ENCODE data around the gene SAMD11.

SAMD11 gene

DNA sequence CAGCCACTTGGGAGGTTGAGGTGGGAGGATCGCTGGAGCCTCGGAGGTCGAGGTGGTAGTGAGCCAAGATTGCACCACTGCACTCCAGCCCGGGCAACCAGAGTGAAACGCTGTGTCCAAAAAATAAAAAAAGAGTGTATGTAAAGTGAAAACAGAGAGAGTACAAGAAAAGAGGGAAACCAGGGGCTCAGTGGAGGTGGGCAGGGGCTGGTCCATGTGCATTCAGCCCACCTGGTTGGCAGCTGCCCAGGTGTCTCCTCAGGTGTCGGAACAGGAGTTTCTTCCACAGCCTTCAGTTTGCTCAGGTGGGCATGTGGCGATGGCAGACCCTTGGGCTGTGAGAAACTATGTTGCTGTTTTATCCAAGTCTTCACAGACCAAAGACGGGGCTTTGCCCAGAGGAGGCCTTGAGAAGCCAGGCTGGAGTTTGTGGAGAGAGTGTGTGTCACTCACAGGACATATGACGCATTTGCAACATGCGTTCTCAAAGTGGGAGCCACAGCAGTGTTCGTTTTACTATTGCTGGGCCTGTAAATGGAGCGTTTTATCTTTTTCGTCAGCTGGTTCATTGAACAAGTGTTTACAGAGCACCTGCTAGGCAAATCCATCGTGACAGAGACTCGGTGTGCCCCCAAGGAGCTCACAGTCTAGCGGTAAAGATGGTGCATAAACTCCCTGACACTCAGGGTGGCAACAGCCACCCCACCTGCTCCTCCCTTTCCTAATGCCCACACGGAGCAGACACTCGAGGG, 22.4 kb upstream of the SAMD11 start:
- Histone ChIP-seq H3K9me2 (replicated peaks; ENCODE audit: control insufficient read depth, low read length) (no peaks in the 10 kb centered on the region), H3K27me3 (ENCODE audit: control insufficient read depth, low read length) (peaks cover 29% of the 10 kb centered on the region), H3K36me3 (ENCODE audit: control insufficient read depth, low read length) (no peaks in the 10 kb centered on the region), H3K4me3 (ENCODE audit: low read length) (no peak overlapping the region), H3K4me2 (ENCODE audit: low read length) (no peak overlapping the region), H3K27ac (ENCODE audit: low read depth, low read length) (no peak overlapping the region), H3F3A (ENCODE audit: control insufficient read depth, insufficient read depth) (no peaks in the 10 kb centered on the region), H3K4me1 (ENCODE audit: control insufficient read depth, low read length) (peaks cover 9% of the 10 kb centered on the region), H4K20me1 (ENCODE audit: control insufficient read depth, insufficient read depth, low read depth, low read length) (no peaks in the 10 kb centered on the region), H3K9me3 (ENCODE audit: control insufficient read depth, insufficient read depth, low read length) (no peaks in the 10 kb centered on the region), H3K79me2 (ENCODE audit: control insufficient read depth, low read length) (no peaks in the 10 kb centered on the region)
- TF ChIP-seq, protein P1, sequence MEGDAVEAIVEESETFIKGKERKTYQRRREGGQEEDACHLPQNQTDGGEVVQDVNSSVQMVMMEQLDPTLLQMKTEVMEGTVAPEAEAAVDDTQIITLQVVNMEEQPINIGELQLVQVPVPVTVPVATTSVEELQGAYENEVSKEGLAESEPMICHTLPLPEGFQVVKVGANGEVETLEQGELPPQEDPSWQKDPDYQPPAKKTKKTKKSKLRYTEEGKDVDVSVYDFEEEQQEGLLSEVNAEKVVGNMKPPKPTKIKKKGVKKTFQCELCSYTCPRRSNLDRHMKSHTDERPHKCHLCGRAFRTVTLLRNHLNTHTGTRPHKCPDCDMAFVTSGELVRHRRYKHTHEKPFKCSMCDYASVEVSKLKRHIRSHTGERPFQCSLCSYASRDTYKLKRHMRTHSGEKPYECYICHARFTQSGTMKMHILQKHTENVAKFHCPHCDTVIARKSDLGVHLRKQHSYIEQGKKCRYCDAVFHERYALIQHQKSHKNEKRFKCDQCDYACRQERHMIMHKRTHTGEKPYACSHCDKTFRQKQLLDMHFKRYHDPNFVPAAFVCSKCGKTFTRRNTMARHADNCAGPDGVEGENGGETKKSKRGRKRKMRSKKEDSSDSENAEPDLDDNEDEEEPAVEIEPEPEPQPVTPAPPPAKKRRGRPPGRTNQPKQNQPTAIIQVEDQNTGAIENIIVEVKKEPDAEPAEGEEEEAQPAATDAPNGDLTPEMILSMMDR (IDR thresholded peaks at IDR 0.05; ENCODE audit: low read depth, low read length, poor library complexity, severe bottlenecking), result no peak
- no peak for TF ChIP-seq EZH2phosphoT487 (IDR thresholded peaks at IDR 0.05; ENCODE audit: borderline replicate concordance, low read length)

DNA sequence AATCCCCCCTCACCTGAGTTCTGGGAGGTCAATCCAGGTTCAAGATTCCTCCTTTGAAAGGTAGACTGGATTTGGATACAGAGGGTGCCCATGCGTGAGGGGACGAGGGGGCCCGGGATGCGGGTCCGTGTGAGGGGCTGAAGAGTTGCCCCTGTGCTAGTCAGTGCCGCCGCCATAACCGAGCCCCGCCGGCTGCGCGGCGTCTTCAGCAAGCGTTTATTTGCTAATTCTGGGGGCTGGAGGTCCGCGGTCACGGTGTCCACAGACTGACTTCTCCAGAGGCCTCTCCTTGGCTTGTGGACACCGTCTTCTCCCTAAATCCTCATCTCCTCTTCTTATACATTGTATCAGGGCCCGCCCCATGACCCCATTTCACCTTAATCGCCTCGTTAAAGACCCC, 20.9 kb upstream of the SAMD11 start:
- Histone ChIP-seq H3K4me2 (ENCODE audit: low read length) (no peak overlapping the region), H3K36me3 (ENCODE audit: control insufficient read depth, low read length) (no peaks in the 10 kb centered on the region), H3K9me2 (replicated peaks; ENCODE audit: control insufficient read depth, low read length) (no peaks in the 10 kb centered on the region), H3F3A (ENCODE audit: control insufficient read depth, insufficient read depth) (no peaks in the 10 kb centered on the region), H3K27ac (ENCODE audit: low read depth, low read length) (no peak overlapping the region), H3K4me3 (ENCODE audit: low read length) (no peak overlapping the region), H3K27me3 (ENCODE audit: control insufficient read depth, low read length) (peaks cover 28% of the 10 kb centered on the region), H3K9me3 (ENCODE audit: control insufficient read depth, insufficient read depth, low read length) (no peaks in the 10 kb centered on the region), H3K79me2 (ENCODE audit: control insufficient read depth, low read length) (no peaks in the 10 kb centered on the region), H4K20me1 (ENCODE audit: control insufficient read depth, insufficient read depth, low read depth, low read length) (no peaks in the 10 kb centered on the region), H3K4me1 (ENCODE audit: control insufficient read depth, low read length) (peaks cover 9% of the 10 kb centered on the region)
- TF ChIP-seq, protein P1 (IDR thresholded peaks at IDR 0.05; ENCODE audit: low read depth, low read length, poor library complexity, severe bottlenecking), result no peak
- TF ChIP-seq EZH2phosphoT487 (IDR thresholded peaks at IDR 0.05; ENCODE audit: borderline replicate concordance, low read length), result no peak

DNA sequence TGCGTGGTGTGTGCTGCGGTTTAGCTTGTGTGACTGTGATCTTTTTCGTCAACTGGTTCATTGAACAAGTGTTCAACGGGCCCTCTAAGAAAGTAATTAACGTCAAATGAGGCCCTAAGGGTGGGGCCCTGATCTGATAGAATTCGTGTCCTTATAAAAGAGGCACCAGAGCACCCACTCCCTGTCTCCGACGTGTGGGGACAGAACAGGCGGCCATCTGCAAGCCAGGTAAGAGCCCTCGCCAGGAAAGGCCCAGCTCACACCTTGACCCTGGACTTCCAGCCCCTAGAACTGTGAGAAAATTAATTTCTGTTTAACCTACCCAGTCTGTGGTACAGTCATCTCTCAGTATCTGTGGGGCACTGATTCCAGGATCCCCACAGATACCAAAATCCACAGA, 20.4 kb upstream of the SAMD11 start:
- Histone ChIP-seq H3K9me2 (replicated peaks; ENCODE audit: control insufficient read depth, low read length) (no peaks in the 10 kb centered on the region), H3F3A (ENCODE audit: control insufficient read depth, insufficient read depth) (no peaks in the 10 kb centered on the region), H3K27me3 (ENCODE audit: control insufficient read depth, low read length) (peaks cover 24% of the 10 kb centered on the region), H3K4me3 (ENCODE audit: low read length) (no peak overlapping the region), H3K9me3 (ENCODE audit: control insufficient read depth, insufficient read depth, low read length) (no peaks in the 10 kb centered on the region), H3K36me3 (ENCODE audit: control insufficient read depth, low read length) (no peaks in the 10 kb centered on the region), H3K79me2 (ENCODE audit: control insufficient read depth, low read length) (no peaks in the 10 kb centered on the region), H4K20me1 (ENCODE audit: control insufficient read depth, insufficient read depth, low read depth, low read length) (no peaks in the 10 kb centered on the region), H3K27ac (ENCODE audit: low read depth, low read length) (no peak overlapping the region), H3K4me1 (ENCODE audit: control insufficient read depth, low read length) (peaks cover 9% of the 10 kb centered on the region), H3K4me2 (ENCODE audit: low read length) (no peak overlapping the region)
- no peak for TF ChIP-seq EZH2phosphoT487 (IDR thresholded peaks at IDR 0.05; ENCODE audit: borderline replicate concordance, low read length)
- TF ChIP-seq, protein P1 (IDR thresholded peaks at IDR 0.05; ENCODE audit: low read depth, low read length, poor library complexity, severe bottlenecking), result no peak
